Adrenal gland (tissue), 5 donors: ENCODE measurements around the gene SPATA3.

ENCODE experiments used
- POLR2A ChIP-seq, 2 donors: fragments of 450-650 bp; IDR thresholded peaks; one replicate each; pipeline ENCODE4 v1.6.1; 2017; ENCODE audit warnings: antibody characterized with exemption in 2 of 2, mild to moderate bottlenecking in 2 of 2, moderate library complexity in 1 of 2
- TF ChIP-seq, protein P1 (sequence below), 6 experiments: fragments of 450-650 bp in 4 of 6; fragments of 200-600 bp in 2 of 6; sonication (generic) in 1 of 6; IDR thresholded peaks; 1 replicate in 5 of 6; 2 replicates in 1 of 6; pipeline versions ENCODE4 v1.5.1 to v1.8.0; 2016 to 2021; ENCODE audit warnings: antibody characterized with exemption in 6 of 6, mild to moderate bottlenecking in 2 of 6, moderate library complexity in 1 of 6
- donor health status: DM: no; HTN: no; CAD: no.

GRCh38 chr2:231013820-231014219 lies 17.9 kb downstream of the SPATA3 start:
- TF ChIP-seq, protein P1, sequence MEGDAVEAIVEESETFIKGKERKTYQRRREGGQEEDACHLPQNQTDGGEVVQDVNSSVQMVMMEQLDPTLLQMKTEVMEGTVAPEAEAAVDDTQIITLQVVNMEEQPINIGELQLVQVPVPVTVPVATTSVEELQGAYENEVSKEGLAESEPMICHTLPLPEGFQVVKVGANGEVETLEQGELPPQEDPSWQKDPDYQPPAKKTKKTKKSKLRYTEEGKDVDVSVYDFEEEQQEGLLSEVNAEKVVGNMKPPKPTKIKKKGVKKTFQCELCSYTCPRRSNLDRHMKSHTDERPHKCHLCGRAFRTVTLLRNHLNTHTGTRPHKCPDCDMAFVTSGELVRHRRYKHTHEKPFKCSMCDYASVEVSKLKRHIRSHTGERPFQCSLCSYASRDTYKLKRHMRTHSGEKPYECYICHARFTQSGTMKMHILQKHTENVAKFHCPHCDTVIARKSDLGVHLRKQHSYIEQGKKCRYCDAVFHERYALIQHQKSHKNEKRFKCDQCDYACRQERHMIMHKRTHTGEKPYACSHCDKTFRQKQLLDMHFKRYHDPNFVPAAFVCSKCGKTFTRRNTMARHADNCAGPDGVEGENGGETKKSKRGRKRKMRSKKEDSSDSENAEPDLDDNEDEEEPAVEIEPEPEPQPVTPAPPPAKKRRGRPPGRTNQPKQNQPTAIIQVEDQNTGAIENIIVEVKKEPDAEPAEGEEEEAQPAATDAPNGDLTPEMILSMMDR (IDR thresholded peaks at IDR 0.05), result no peak
- no peak for TF ChIP-seq POLR2A (IDR thresholded peaks at IDR 0.05)
